ENCODE measurements around the gene PDK2. TPM values are rescaled to one million over a fixed set of nuclear protein-coding genes. Genes with fewer than 3 reads are reported as not detected.

Gene PDK2
- total and polyA plus RNA-seq, 10 of the 15 experiments (the other 5 are each of a cell fraction or from before 2014, with no cell fraction given) = 0.98 to 22.6 (median 12.3) TPM

- TF ChIP-seq, protein P1, sequence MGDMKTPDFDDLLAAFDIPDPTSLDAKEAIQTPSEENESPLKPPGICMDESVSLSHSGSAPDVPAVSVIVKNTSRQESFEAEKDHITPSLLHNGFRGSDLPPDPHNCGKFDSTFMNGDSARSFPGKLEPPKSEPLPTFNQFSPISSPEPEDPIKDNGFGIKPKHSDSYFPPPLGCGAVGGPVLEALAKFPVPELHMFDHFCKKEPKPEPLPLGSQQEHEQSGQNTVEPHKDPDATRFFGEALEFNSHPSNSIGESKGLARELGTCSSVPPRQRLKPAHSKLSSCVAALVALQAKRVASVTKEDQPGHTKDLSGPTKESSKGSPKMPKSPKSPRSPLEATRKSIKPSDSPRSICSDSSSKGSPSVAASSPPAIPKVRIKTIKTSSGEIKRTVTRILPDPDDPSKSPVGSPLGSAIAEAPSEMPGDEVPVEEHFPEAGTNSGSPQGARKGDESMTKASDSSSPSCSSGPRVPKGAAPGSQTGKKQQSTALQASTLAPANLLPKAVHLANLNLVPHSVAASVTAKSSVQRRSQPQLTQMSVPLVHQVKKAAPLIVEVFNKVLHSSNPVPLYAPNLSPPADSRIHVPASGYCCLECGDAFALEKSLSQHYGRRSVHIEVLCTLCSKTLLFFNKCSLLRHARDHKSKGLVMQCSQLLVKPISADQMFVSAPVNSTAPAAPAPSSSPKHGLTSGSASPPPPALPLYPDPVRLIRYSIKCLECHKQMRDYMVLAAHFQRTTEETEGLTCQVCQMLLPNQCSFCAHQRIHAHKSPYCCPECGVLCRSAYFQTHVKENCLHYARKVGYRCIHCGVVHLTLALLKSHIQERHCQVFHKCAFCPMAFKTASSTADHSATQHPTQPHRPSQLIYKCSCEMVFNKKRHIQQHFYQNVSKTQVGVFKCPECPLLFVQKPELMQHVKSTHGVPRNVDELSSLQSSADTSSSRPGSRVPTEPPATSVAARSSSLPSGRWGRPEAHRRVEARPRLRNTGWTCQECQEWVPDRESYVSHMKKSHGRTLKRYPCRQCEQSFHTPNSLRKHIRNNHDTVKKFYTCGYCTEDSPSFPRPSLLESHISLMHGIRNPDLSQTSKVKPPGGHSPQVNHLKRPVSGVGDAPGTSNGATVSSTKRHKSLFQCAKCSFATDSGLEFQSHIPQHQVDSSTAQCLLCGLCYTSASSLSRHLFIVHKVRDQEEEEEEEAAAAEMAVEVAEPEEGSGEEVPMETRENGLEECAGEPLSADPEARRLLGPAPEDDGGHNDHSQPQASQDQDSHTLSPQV (IDR thresholded peaks at IDR 0.05) = peak; percentile 49; the same call in 1 of the 2 replicates
- TF ChIP-seq NR2C1 (IDR thresholded peaks at IDR 0.05) (no peak), BHLHE40 (IDR thresholded peaks at IDR 0.05; ENCODE audit: borderline replicate concordance in 1 of 2, low read depth in 2 of 2, low read length in 1 of 2) (peak; percentile 70 to 77; a peak in 3 of 4 replicates), CHD2 (IDR thresholded peaks at IDR 0.05; ENCODE audit: borderline replicate concordance, low read depth, low read length) (peak; percentile 44; the same call in 1 of the 2 replicates), ZBED1 (IDR thresholded peaks at IDR 0.05; ENCODE audit: borderline replicate concordance) (no peak), ZSCAN29 (IDR thresholded peaks at IDR 0.05) (no peak), POLR2A (IDR thresholded peaks at IDR 0.05; ENCODE audit: low read depth, low read length) (peak; percentile 83), SUZ12 (IDR thresholded peaks at IDR 0.05; ENCODE audit: unreplicated experiment) (no peak), HDGF (IDR thresholded peaks at IDR 0.05) (0 out of 2 replicates have a peak, but pooled peaks have one; percentile 61), IKZF1 (conservative IDR thresholded peaks at IDR 0.05) (peak; percentile 82), PAX5 (IDR thresholded peaks at IDR 0.05; ENCODE audit: borderline replicate concordance, low read depth, low read length) (peak; percentile 11; the same call in 1 of the 2 replicates), POLR2AphosphoS5 (IDR thresholded peaks at IDR 0.05; ENCODE audit: low read length) (0 out of 2 replicates have a peak, but pooled peaks have one; percentile 28), KLF5 (IDR thresholded peaks at IDR 0.05; ENCODE audit: partially characterized antibody) (peak; percentile 65), NBN (IDR thresholded peaks at IDR 0.05) (peak; percentile 44; the same call in 1 of the 2 replicates), EGR1 (IDR thresholded peaks at IDR 0.05; ENCODE audit: borderline replicate concordance in 1 of 2, low read depth in 2 of 2, low read length in 2 of 2) (peak in 1 of 2 experiments; percentile 93; a peak in 2 of 3 replicates), E2F4 (IDR thresholded peaks at IDR 0.05; ENCODE audit: low read depth, low read length) (0 out of 2 replicates have a peak, but pooled peaks have one; percentile 19), MEF2A (IDR thresholded peaks at IDR 0.05; ENCODE audit: insufficient read depth, low read depth, low read length) (no peak), RCOR1 (conservative IDR thresholded peaks at IDR 0.05; ENCODE audit: low read depth, low read length) (0 out of 2 replicates have a peak, but pooled peaks have one; percentile 42), LARP7 (IDR thresholded peaks at IDR 0.05) (peak; percentile 48; the same call in 1 of the 2 replicates)
- TF ChIP-seq, protein P2, sequence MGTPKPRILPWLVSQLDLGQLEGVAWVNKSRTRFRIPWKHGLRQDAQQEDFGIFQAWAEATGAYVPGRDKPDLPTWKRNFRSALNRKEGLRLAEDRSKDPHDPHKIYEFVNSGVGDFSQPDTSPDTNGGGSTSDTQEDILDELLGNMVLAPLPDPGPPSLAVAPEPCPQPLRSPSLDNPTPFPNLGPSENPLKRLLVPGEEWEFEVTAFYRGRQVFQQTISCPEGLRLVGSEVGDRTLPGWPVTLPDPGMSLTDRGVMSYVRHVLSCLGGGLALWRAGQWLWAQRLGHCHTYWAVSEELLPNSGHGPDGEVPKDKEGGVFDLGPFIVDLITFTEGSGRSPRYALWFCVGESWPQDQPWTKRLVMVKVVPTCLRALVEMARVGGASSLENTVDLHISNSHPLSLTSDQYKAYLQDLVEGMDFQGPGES (IDR thresholded peaks at IDR 0.05) = 0 out of 2 replicates have a peak, but pooled peaks have one; percentile 11
- TF ChIP-seq, protein P3, sequence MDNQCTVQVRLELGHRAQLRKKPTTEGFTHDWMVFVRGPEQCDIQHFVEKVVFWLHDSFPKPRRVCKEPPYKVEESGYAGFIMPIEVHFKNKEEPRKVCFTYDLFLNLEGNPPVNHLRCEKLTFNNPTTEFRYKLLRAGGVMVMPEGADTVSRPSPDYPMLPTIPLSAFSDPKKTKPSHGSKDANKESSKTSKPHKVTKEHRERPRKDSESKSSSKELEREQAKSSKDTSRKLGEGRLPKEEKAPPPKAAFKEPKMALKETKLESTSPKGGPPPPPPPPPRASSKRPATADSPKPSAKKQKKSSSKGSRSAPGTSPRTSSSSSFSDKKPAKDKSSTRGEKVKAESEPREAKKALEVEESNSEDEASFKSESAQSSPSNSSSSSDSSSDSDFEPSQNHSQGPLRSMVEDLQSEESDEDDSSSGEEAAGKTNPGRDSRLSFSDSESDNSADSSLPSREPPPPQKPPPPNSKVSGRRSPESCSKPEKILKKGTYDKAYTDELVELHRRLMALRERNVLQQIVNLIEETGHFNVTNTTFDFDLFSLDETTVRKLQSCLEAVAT (IDR thresholded peaks at IDR 0.05) = peak; percentile 74; the same call in 1 of the 2 replicates
- TF ChIP-seq, protein P4, sequence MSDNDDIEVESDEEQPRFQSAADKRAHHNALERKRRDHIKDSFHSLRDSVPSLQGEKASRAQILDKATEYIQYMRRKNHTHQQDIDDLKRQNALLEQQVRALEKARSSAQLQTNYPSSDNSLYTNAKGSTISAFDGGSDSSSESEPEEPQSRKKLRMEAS (IDR thresholded peaks at IDR 0.05; ENCODE audit: low read depth, low read length) = no peak; the same call in 1 of the 2 replicates
Measured at GRCh38 chr17:50161023-50161910, 66.1 kb downstream of the PDK2 start (continued).
